ENCODE data around the gene PPP2R3A.

PPP2R3A gene

GRCh38 chr3:135966271-135966961, 888 bp downstream of the PPP2R3A start:
- H3K36me3 Mint-ChIP-seq (ENCODE audit: low read depth), result peaks cover 18% of the 10 kb centered on the region
- peaks cover 27% of the 10 kb centered on the region for H3K4me1 Mint-ChIP-seq
- H3K27ac Mint-ChIP-seq, result peak overlapping the region; percentile 93 to 97 (median 97)
- H3K27me3 Mint-ChIP-seq (ENCODE audit: low read depth), result no peaks in the 10 kb centered on the region
- H3K9me3 Mint-ChIP-seq, result peaks cover 8% of the 10 kb centered on the region
- H3K4me3 Mint-ChIP-seq, result peak overlapping the region; percentile 91 to 96 (median 93)
- TF ChIP-seq, protein P1, sequence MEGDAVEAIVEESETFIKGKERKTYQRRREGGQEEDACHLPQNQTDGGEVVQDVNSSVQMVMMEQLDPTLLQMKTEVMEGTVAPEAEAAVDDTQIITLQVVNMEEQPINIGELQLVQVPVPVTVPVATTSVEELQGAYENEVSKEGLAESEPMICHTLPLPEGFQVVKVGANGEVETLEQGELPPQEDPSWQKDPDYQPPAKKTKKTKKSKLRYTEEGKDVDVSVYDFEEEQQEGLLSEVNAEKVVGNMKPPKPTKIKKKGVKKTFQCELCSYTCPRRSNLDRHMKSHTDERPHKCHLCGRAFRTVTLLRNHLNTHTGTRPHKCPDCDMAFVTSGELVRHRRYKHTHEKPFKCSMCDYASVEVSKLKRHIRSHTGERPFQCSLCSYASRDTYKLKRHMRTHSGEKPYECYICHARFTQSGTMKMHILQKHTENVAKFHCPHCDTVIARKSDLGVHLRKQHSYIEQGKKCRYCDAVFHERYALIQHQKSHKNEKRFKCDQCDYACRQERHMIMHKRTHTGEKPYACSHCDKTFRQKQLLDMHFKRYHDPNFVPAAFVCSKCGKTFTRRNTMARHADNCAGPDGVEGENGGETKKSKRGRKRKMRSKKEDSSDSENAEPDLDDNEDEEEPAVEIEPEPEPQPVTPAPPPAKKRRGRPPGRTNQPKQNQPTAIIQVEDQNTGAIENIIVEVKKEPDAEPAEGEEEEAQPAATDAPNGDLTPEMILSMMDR (IDR thresholded peaks at IDR 0.05; ENCODE audit: unreplicated experiment in 3 of 3), result no peak

DNA sequence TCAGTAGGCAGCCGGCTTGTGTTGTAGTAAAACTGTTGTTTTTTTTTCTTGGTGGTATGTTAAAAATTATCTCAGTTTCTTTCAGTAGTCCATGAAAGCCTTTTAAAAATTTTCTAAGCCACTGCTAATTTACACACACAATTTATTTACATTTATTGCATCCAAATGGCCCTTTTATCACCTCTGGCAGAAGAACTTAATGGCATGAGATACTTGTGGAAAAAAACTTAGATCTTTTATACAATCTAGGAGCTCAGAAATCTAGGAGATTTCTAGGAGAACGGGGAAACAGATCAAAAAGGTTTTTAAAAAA, 1.4 kb downstream of the PPP2R3A start:
- Mint-ChIP-seq H3K4me3 (peak overlapping the region; percentile 91 to 96 (median 93)), H3K36me3 (ENCODE audit: low read depth) (peaks cover 18% of the 10 kb centered on the region), H3K9me3 (peaks cover 6% of the 10 kb centered on the region), H3K27me3 (ENCODE audit: low read depth) (no peaks in the 10 kb centered on the region), H3K4me1 (peaks cover 27% of the 10 kb centered on the region), H3K27ac (peak overlapping the region; percentile 93 to 97 (median 97))
- TF ChIP-seq, protein P1 (IDR thresholded peaks at IDR 0.05; ENCODE audit: unreplicated experiment in 3 of 3), result no peak

GRCh38 chr3:135967867-135968266, 2.3 kb downstream of the PPP2R3A start:
- Mint-ChIP-seq H3K27ac (peak overlapping the region; percentile 93 to 97 (median 97)), H3K4me1 (peaks cover 27% of the 10 kb centered on the region), H3K36me3 (ENCODE audit: low read depth) (peaks cover 18% of the 10 kb centered on the region), H3K9me3 (peaks cover 6% of the 10 kb centered on the region), H3K4me3 (peak overlapping the region; percentile 91 to 96 (median 93)), H3K27me3 (ENCODE audit: low read depth) (no peaks in the 10 kb centered on the region)
- TF ChIP-seq, protein P1 (IDR thresholded peaks at IDR 0.05; ENCODE audit: unreplicated experiment in 3 of 3), result no peak

GRCh38 chr3:135970506-135971116, 5.1 kb downstream of the PPP2R3A start:
- Mint-ChIP-seq H3K36me3 (ENCODE audit: low read depth) (peaks cover 18% of the 10 kb centered on the region), H3K9me3 (peaks cover 6% of the 10 kb centered on the region), H3K4me3 (no peak overlapping the region), H3K27ac (no peak overlapping the region), H3K4me1 (peaks cover 27% of the 10 kb centered on the region), H3K27me3 (ENCODE audit: low read depth) (no peaks in the 10 kb centered on the region)
- TF ChIP-seq, protein P1 (IDR thresholded peaks at IDR 0.05; ENCODE audit: unreplicated experiment in 3 of 3), result no peak

- H3K4me3 Mint-ChIP-seq, result no peak overlapping the region
- TF ChIP-seq, protein P1 (IDR thresholded peaks at IDR 0.05; ENCODE audit: unreplicated experiment in 3 of 3), result no peak
- H3K4me1 Mint-ChIP-seq, result peaks cover 6% of the 10 kb centered on the region
- peak overlapping the region in 1 of 3 experiments; percentile 16 for H3K27ac Mint-ChIP-seq
- H3K36me3 Mint-ChIP-seq (ENCODE audit: low read depth), result peaks cover 13% of the 10 kb centered on the region
- no peaks in the 10 kb centered on the region for H3K27me3 Mint-ChIP-seq (ENCODE audit: low read depth)
- peaks cover 4% of the 10 kb centered on the region for H3K9me3 Mint-ChIP-seq
Measured at GRCh38 chr3:135973841-135974240, 8.3 kb downstream of the PPP2R3A start.

- no peaks in the 10 kb centered on the region for H3K27me3 Mint-ChIP-seq (ENCODE audit: low read depth)
- TF ChIP-seq, protein P1 (IDR thresholded peaks at IDR 0.05; ENCODE audit: unreplicated experiment in 3 of 3), result no peak
- H3K4me3 Mint-ChIP-seq, result no peak overlapping the region
- peaks cover 6% of the 10 kb centered on the region for H3K36me3 Mint-ChIP-seq (ENCODE audit: low read depth)
- peaks cover 6% of the 10 kb centered on the region for H3K4me1 Mint-ChIP-seq
- H3K9me3 Mint-ChIP-seq, result no peaks in the 10 kb centered on the region
- H3K27ac Mint-ChIP-seq, result peak overlapping the region in 2 of 3 experiments; percentile 16 to 56
Measured at GRCh38 chr3:135975053-135975452, 9.5 kb downstream of the PPP2R3A start.
